Loucy (cell line): ENCODE data around the gene GNGT1.

Experiments
- H2AFZ ChIP-seq: fragments of 200-600 bp; sonication (generic); 2 replicates; pipeline ENCODE4 v1.6.0; 2016; ENCODE audit warnings: antibody characterized with exemption, mild to moderate bottlenecking, low read length, moderate library complexity
- H3F3A ChIP-seq: fragments of 200-600 bp; 2 replicates; pipeline ENCODE4 v1.6.0; 2016; ENCODE audit warnings: antibody characterized with exemption, low read depth, mild to moderate bottlenecking
- H3K27me3 ChIP-seq: fragments of 200-600 bp; sonication (generic); 2 replicates; pipeline ENCODE4 v1.6.1; 2014; ENCODE audit warnings: low read length, mild to moderate bottlenecking; ENCODE audit not compliant: insufficient read depth, poor library complexity, severe bottlenecking
- H3K36me3 ChIP-seq: fragments of 200-600 bp; sonication (generic); 2 replicates; pipeline ENCODE4 v1.6.1; 2016; ENCODE audit warnings: low read length; ENCODE audit not compliant: insufficient read depth
- H3K4me1 ChIP-seq: fragments of 200-600 bp; sonication (generic); 2 replicates; pipeline ENCODE4 v1.5.1; 2014; ENCODE audit warnings: low read length, mild to moderate bottlenecking; ENCODE audit not compliant: insufficient read depth, poor library complexity, severe bottlenecking
- H3K4me2 ChIP-seq: fragments of 200-600 bp; sonication (generic); 2 replicates; pipeline ENCODE4 v1.6.0; 2014; ENCODE audit warnings: antibody characterized with exemption, low read length, low read depth, mild to moderate bottlenecking; ENCODE audit not compliant: poor library complexity, severe bottlenecking
- H3K4me3 ChIP-seq: fragments of 200-600 bp; sonication (generic); 2 replicates; pipeline ENCODE4 v1.5.1; 2014; ENCODE audit warnings: low read length, mild to moderate bottlenecking, mixed read lengths; ENCODE audit not compliant: poor library complexity, severe bottlenecking
- H3K79me2 ChIP-seq: fragments of 200-600 bp; sonication (generic); 2 replicates; pipeline ENCODE4 v1.6.1; 2014; ENCODE audit warnings: low read length; ENCODE audit not compliant: insufficient read depth
- H3K9ac ChIP-seq: fragments of 200-600 bp; sonication (generic); 2 replicates; pipeline ENCODE4 v1.6.0; 2014; ENCODE audit warnings: mild to moderate bottlenecking, low read depth, low read length, moderate library complexity; ENCODE audit not compliant: poor library complexity, severe bottlenecking
- H3K9me2 ChIP-seq: fragments of 200-600 bp; sonication (generic); replicated peaks from 2 replicates; pipeline ENCODE4 v1.6.1; 2016; ENCODE audit warnings: low read depth, low read length, mixed read lengths
- H3K9me3 ChIP-seq: fragments of 200-600 bp; sonication (generic); 2 replicates; pipeline ENCODE4 v1.6.1; 2014; ENCODE audit warnings: mild to moderate bottlenecking, antibody characterized with exemption, low read length, low read depth; ENCODE audit not compliant: insufficient read depth
- H4K20me1 ChIP-seq: fragments of 200-600 bp; sonication (generic); 2 replicates; pipeline ENCODE4 v1.6.0; 2014; ENCODE audit warnings: antibody characterized with exemption, low read length, mild to moderate bottlenecking; ENCODE audit not compliant: insufficient read depth, poor library complexity, severe bottlenecking
- EZH2phosphoT487 ChIP-seq: fragments of 200-600 bp; IDR thresholded peaks from 2 replicates; pipeline ENCODE4 v1.6.1; 2018; ENCODE audit warnings: antibody characterized with exemption, mild to moderate bottlenecking, moderate library complexity, borderline replicate concordance
- TF ChIP-seq, protein P1 (sequence below): fragments of 200-600 bp; sonication (generic); conservative IDR thresholded peaks from 2 replicates; pipeline ENCODE4 v1.5.1; 2014; ENCODE audit warnings: mild to moderate bottlenecking, antibody characterized with exemption, low read length

Gene GNGT1

DNA sequence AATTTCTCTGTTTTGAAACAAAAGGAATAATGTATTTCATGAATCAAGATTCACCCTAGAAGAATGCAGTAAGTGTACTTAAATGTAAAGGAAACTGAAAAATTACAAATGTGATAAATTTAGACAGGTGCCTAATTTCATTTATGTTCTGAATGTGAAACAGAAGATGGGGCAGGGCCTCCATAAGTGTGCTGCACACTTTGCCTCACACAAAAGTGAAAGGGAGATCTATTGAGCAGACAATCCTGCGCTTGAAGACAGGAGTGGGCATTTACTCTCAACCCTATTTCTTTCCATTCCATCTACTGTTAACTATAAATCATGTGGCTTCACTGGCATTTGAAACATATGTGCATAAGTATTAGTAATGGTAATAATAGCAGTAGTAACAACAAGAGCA is 51.4 kb downstream of the GNGT1 start:
- no peak overlapping the region for H3K9ac ChIP-seq
- no peaks in the 10 kb centered on the region for H3K9me2 ChIP-seq
- H3K4me1 ChIP-seq = no peaks in the 10 kb centered on the region
- H3K9me3 ChIP-seq = no peaks in the 10 kb centered on the region
- TF ChIP-seq, protein P1, sequence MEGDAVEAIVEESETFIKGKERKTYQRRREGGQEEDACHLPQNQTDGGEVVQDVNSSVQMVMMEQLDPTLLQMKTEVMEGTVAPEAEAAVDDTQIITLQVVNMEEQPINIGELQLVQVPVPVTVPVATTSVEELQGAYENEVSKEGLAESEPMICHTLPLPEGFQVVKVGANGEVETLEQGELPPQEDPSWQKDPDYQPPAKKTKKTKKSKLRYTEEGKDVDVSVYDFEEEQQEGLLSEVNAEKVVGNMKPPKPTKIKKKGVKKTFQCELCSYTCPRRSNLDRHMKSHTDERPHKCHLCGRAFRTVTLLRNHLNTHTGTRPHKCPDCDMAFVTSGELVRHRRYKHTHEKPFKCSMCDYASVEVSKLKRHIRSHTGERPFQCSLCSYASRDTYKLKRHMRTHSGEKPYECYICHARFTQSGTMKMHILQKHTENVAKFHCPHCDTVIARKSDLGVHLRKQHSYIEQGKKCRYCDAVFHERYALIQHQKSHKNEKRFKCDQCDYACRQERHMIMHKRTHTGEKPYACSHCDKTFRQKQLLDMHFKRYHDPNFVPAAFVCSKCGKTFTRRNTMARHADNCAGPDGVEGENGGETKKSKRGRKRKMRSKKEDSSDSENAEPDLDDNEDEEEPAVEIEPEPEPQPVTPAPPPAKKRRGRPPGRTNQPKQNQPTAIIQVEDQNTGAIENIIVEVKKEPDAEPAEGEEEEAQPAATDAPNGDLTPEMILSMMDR = no peak
- no peak for TF ChIP-seq EZH2phosphoT487
- H3K79me2 ChIP-seq = no peaks in the 10 kb centered on the region
- no peak overlapping the region for H3K4me2 ChIP-seq
- no peaks in the 10 kb centered on the region for H3F3A ChIP-seq
- H3K36me3 ChIP-seq = no peaks in the 10 kb centered on the region
- no peak overlapping the region for H2AFZ ChIP-seq
- no peaks in the 10 kb centered on the region for H3K27me3 ChIP-seq
- no peaks in the 10 kb centered on the region for H4K20me1 ChIP-seq
- no peak overlapping the region for H3K4me3 ChIP-seq

DNA sequence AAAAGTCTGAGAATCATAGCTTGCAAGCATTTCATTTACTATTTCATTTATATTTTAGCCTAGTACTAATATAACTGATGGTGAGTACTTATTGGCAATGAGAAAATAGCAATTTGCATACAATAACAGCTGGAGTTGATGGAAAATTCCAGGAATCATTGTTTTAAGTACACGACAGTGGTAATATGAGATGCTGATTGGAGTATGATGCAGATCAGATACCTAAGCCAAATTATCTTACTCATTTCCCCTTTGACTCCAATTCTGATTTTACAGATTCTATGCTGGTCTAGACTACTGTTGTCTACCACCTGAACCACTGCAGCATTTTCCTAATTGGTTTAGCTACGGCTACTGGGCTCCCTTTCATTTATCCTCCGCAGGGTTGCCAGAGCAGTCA is 51.8 kb downstream of the GNGT1 start:
- Histone ChIP-seq H3K27me3 (no peaks in the 10 kb centered on the region), H3K4me2 (no peak overlapping the region), H3K9ac (no peak overlapping the region), H2AFZ (no peak overlapping the region), H3K9me3 (no peaks in the 10 kb centered on the region), H3K9me2 (no peaks in the 10 kb centered on the region), H4K20me1 (no peaks in the 10 kb centered on the region), H3K79me2 (no peaks in the 10 kb centered on the region), H3K36me3 (no peaks in the 10 kb centered on the region), H3K4me1 (no peaks in the 10 kb centered on the region), H3F3A (no peaks in the 10 kb centered on the region), H3K4me3 (no peak overlapping the region)
- TF ChIP-seq EZH2phosphoT487 = no peak
- TF ChIP-seq, protein P1 = no peak

DNA sequence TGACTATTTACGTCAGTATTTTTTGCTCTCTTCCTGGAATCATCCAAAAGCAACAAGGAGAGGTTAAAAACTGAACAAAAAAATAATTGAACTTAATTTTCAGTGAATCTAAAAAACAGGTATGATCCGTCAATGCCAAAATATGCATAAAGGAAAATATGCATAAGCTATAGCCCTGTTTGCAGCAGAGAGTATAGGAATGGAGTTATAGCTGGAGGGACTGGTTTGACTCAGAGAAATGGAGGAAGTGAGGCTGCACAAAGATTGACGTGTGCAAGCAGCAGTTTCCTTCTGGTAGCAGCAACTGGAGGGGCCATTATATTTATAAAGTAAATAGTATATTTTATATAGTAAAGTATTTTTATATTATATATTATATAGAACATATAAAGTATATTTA is 52.3 kb downstream of the GNGT1 start:
- Histone ChIP-seq H3K4me3 (no peak overlapping the region), H3K9ac (no peak overlapping the region), H3K9me2 (no peaks in the 10 kb centered on the region), H2AFZ (no peak overlapping the region), H3F3A (no peaks in the 10 kb centered on the region), H3K79me2 (no peaks in the 10 kb centered on the region), H3K4me2 (no peak overlapping the region), H3K9me3 (no peaks in the 10 kb centered on the region), H3K36me3 (no peaks in the 10 kb centered on the region), H4K20me1 (no peaks in the 10 kb centered on the region), H3K27me3 (no peaks in the 10 kb centered on the region), H3K4me1 (no peaks in the 10 kb centered on the region)
- TF ChIP-seq, protein P1 = no peak
- TF ChIP-seq EZH2phosphoT487 = no peak
